Liver (tissue), 10 donors: ENCODE measurements around the gene LZIC. TPM values are rescaled to one million over a fixed set of nuclear protein-coding genes. Genes with fewer than 3 reads are reported as not detected.

Source experiments
- DNase-seq: peaks from one replicate; pipeline ENCODE4 v3.0.0-alpha.2; 2017; ENCODE audit warnings: low spot score
- H3K27ac ChIP-seq, 2 donors: one replicate each; pipeline ENCODE4 v1.7.0; 2013; ENCODE audit warnings: inconsistent platforms in 2 of 2, low read length in 2 of 2, control low read depth in 1 of 2, low read depth in 1 of 2, mild to moderate bottlenecking in 1 of 2
- H3K27me3 ChIP-seq, 4 donors: one replicate each; pipeline versions ENCODE4 v1.6.1 to v1.7.0; 2013; ENCODE audit warnings: low read length in 3 of 4, inconsistent platforms in 1 of 4, mild to moderate bottlenecking in 1 of 4, moderate library complexity in 1 of 4; ENCODE audit not compliant: control insufficient read depth in 4 of 4, insufficient read depth in 4 of 4
- H3K36me3 ChIP-seq, 4 donors: one replicate each; pipeline versions ENCODE4 v1.6.1 to v1.7.0; 2013; ENCODE audit warnings: low read length in 3 of 4, mild to moderate bottlenecking in 3 of 4, low read depth in 1 of 4, moderate library complexity in 1 of 4; ENCODE audit not compliant: control insufficient read depth in 4 of 4, insufficient read depth in 3 of 4
- H3K4me1 ChIP-seq, 4 donors: one replicate each; pipeline versions ENCODE4 v1.6.1 to v1.7.0; 2013; ENCODE audit warnings: low read length in 3 of 4, mild to moderate bottlenecking in 3 of 4, moderate library complexity in 1 of 4; ENCODE audit not compliant: control insufficient read depth in 4 of 4, insufficient read depth in 4 of 4
- H3K4me3 ChIP-seq, 3 donors: one replicate each; pipeline versions ENCODE4 v1.6.1 to v1.7.0; 2013; ENCODE audit warnings: low read length in 3 of 3, control low read depth in 1 of 3, low read depth in 1 of 3, mild to moderate bottlenecking in 1 of 3
- H3K9ac ChIP-seq, 2 donors: one replicate each; pipeline ENCODE4 v1.7.0; 2013; ENCODE audit warnings: low read length in 2 of 2, mild to moderate bottlenecking in 2 of 2, moderate library complexity in 2 of 2, control low read depth in 1 of 2, low read depth in 1 of 2
- H3K9me3 ChIP-seq, 4 donors: one replicate each; pipeline versions ENCODE4 v1.6.1 to v1.7.0; 2013; ENCODE audit warnings: low read length in 3 of 4; ENCODE audit not compliant: control insufficient read depth in 4 of 4
- FOXA2 ChIP-seq: IDR thresholded peaks from 2 replicates; pipeline ENCODE4 v1.6.1; 2016; ENCODE audit warnings: antibody characterized with exemption
- GABPA ChIP-seq, 2 donors: IDR thresholded peaks in 1 of 2; conservative IDR thresholded peaks in 1 of 2; 2 replicates each; pipeline ENCODE4 v1.6.1; 2016; ENCODE audit warnings: antibody characterized with exemption in 2 of 2, mild to moderate bottlenecking in 1 of 2, moderate library complexity in 1 of 2
- HNF4G ChIP-seq: IDR thresholded peaks from 2 replicates; pipeline ENCODE4 v1.6.1; 2016; ENCODE audit warnings: antibody characterized with exemption
- JUND ChIP-seq, 2 donors: IDR thresholded peaks; 2 replicates each; pipeline ENCODE4 v1.6.1; 2016; ENCODE audit warnings: antibody characterized with exemption in 2 of 2
- RAD21 ChIP-seq, 2 donors: IDR thresholded peaks; 2 replicates each; pipeline ENCODE4 v1.6.1; 2016; ENCODE audit warnings: antibody characterized with exemption in 2 of 2, mild to moderate bottlenecking in 2 of 2
- WGBS: extraction: QIAGEN DNeasy Blood & Tissue Kit; methylation state at CpG from one replicate; pipeline ENCODE4 v1.1.7; 2013; 5-methylcytosine and 5-hydroxymethylcytosine counted together
- polyA plus RNA-seq, 2 donors: library from polyadenylated mRNA; stranded (reverse) in 1 of 2; unstranded in 1 of 2; fragments of 200-250 nt in 1 of 2; fragments of >200 nt in 1 of 2; fragmentation: Nextera tagmentation in 1 of 2; extraction: Ambion mirVana in 1 of 2; gene quantifications; one replicate each; pipeline versions ENCODE4 v1.2.1 to v1.2.3, GENCODE V29; 2013 to 2015
- small RNA-seq: library from RNA; depleted of rRNA; stranded (forward); fragments of <200 nt; gene quantifications from one replicate; pipeline ENCODE3, GENCODE V24; 2014
- total RNA-seq, 2 donors: library from RNA; depleted of rRNA; stranded (reverse); fragments of >200 nt; gene quantifications; one replicate each; pipeline ENCODE4 v1.2.3, GENCODE V29; 2014
- TF ChIP-seq, protein P1 (sequence below): IDR thresholded peaks from 2 replicates; pipeline ENCODE4 v1.6.1; 2016; ENCODE audit warnings: antibody characterized with exemption
- donor health status: healthy.
- donor health status: healthy.
- donor health status: healthy.
- donor health status: healthy.
- donor health status: healthy.

LZIC gene
- total and polyA plus RNA-seq, 4 donors, result 10.8 to 22.6 (median 13.8) TPM

GRCh38 chr1:9881838-9882249 lies 61.3 kb downstream of the LZIC start:
- no peak overlapping the region for H3K27ac ChIP-seq
- H3K4me3 ChIP-seq, result no peak overlapping the region
- no peaks in the 10 kb centered on the region for H3K9me3 ChIP-seq
- no peaks in the 10 kb centered on the region for H3K27me3 ChIP-seq
- DNase-seq, result no peak
- H3K36me3 ChIP-seq, result peaks cover 0 to 3% (median 0%) of the 10 kb centered on the region in 4 donors
- 87% methylated on average over 2 of the region's 2 CpGs for WGBS
- no peak for TF ChIP-seq HNF4G
- no peak for TF ChIP-seq JUND (IDR thresholded peaks at IDR 0.05)
- TF ChIP-seq, protein P1, sequence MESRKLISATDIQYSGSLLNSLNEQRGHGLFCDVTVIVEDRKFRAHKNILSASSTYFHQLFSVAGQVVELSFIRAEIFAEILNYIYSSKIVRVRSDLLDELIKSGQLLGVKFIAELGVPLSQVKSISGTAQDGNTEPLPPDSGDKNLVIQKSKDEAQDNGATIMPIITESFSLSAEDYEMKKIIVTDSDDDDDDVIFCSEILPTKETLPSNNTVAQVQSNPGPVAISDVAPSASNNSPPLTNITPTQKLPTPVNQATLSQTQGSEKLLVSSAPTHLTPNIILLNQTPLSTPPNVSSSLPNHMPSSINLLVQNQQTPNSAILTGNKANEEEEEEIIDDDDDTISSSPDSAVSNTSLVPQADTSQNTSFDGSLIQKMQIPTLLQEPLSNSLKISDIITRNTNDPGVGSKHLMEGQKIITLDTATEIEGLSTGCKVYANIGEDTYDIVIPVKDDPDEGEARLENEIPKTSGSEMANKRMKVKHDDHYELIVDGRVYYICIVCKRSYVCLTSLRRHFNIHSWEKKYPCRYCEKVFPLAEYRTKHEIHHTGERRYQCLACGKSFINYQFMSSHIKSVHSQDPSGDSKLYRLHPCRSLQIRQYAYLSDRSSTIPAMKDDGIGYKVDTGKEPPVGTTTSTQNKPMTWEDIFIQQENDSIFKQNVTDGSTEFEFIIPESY, result no peak
- TF ChIP-seq RAD21 (IDR thresholded peaks at IDR 0.05), result no peak
- no peak for TF ChIP-seq FOXA2
- no peak for TF ChIP-seq GABPA (IDR thresholded peaks at IDR 0.05 in 1 of 2, conservative IDR thresholded peaks at IDR 0.05 in 1 of 2)
- no peaks in the 10 kb centered on the region for H3K4me1 ChIP-seq
- H3K9ac ChIP-seq, result no peak overlapping the region

Small RNAs within 50 kb of the gene (small RNA-seq; reads per million reads assigned to genes)
- not detected for gene MIR5697

Other genes with a start within 250 kb of the LZIC start
- 10 to 100 TPM in 1 of 2 donors, 1 to 10 TPM in 1; 8.0 to 13.4 TPM for gene CLSTN1, start 119.4 kb downstream of the LZIC start, total RNA-seq
- gene CLSTN1, start 119.4 kb downstream of the LZIC start, polyA plus RNA-seq, result 1 to 10 TPM; 3.1 to 9.6 TPM
- 10 to 100 TPM in 1 of 2 donors, 1 to 10 TPM in 1; 8.6 to 10.6 TPM for gene CTNNBIP1, start 33.1 kb downstream of the LZIC start, total RNA-seq
- gene CTNNBIP1, start 33.1 kb downstream of the LZIC start, polyA plus RNA-seq, result 10 to 100 TPM in 1 of 2 donors, 1 to 10 TPM in 1; 6.7 to 10.6 TPM
- gene NMNAT1, start 84 bp upstream of the LZIC start, total RNA-seq, result 1 to 10 TPM; 5.6 to 7.4 TPM
- 1 to 10 TPM; 5.2 to 5.6 TPM for gene NMNAT1, start 84 bp upstream of the LZIC start, polyA plus RNA-seq
- gene RBP7, start 53.8 kb upstream of the LZIC start, total RNA-seq, result 1 to 10 TPM; 1.2 to 2.2 TPM
- 10 to 100 TPM in 1 of 2 donors, 1 to 10 TPM in 1; 7.5 to 11.8 TPM for gene RBP7, start 53.8 kb upstream of the LZIC start, polyA plus RNA-seq
- gene UBE4B, start 89.6 kb upstream of the LZIC start, total RNA-seq, result 10 to 100 TPM; 21.1 to 25.5 TPM
- 10 to 100 TPM in 1 of 2 donors, 1 to 10 TPM in 1; 7.5 to 12.0 TPM for gene UBE4B, start 89.6 kb upstream of the LZIC start, polyA plus RNA-seq